WTC11 (cell line): ENCODE data around the gene KSR1.

ENCODE experiments used
- E2F1 ChIP-seq: sonication (generic); formaldehyde crosslinking; IDR thresholded peaks from 2 replicates; pipeline ENCODE4 v1.8.0; 2022; ENCODE audit warnings: mild to moderate bottlenecking, missing genetic modification reagents
- ESRRA ChIP-seq: sonication (generic); formaldehyde crosslinking; IDR thresholded peaks from 2 replicates; pipeline ENCODE4 v1.8.1; 2022; ENCODE audit warnings: mild to moderate bottlenecking, missing genetic modification reagents, borderline replicate concordance
- KAT7 ChIP-seq: sonication (generic); formaldehyde crosslinking; IDR thresholded peaks from 2 replicates; pipeline ENCODE4 v1.8.1; 2023; ENCODE audit warnings: missing genetic modification reagents, mild to moderate bottlenecking, borderline replicate concordance

GRCh38 chr17:27498615-27499309 lies 42.5 kb downstream of the KSR1 start:
- no peak for TF ChIP-seq ESRRA (CRISPR knock-in tag)
- TF ChIP-seq E2F1: no peak
- no peak for TF ChIP-seq KAT7
